ENCODE measurements around the gene LHPP.

The LHPP gene

GRCh38 chr10:124486635-124487034 is 25.0 kb downstream of the LHPP start:
- ATAC-seq: no peak

GRCh38 chr10:124491105-124491504 is 29.5 kb downstream of the LHPP start:
- no peak for ATAC-seq
- TF ChIP-seq TSHZ2 (CRISPR knock-in tag; IDR thresholded peaks at IDR 0.05): no peak
- no peak for TF ChIP-seq SNAI2 (CRISPR knock-in tag; IDR thresholded peaks at IDR 0.05)
- no peak for TF ChIP-seq ARNTL (CRISPR knock-in tag; IDR thresholded peaks at IDR 0.05; ENCODE audit: borderline replicate concordance, low read depth)
- TF ChIP-seq ESRRG (CRISPR knock-in tag; IDR thresholded peaks at IDR 0.05): no peak
- TF ChIP-seq ISL1 (CRISPR knock-in tag; IDR thresholded peaks at IDR 0.05): no peak
- TF ChIP-seq ZNF70 (CRISPR knock-in tag; IDR thresholded peaks at IDR 0.05): no peak
- no peak for TF ChIP-seq ZNF565 (CRISPR knock-in tag; conservative IDR thresholded peaks at IDR 0.05; ENCODE audit: low read depth)
- TF ChIP-seq GLIS3 (CRISPR knock-in tag; IDR thresholded peaks at IDR 0.05): no peak
- TF ChIP-seq TOX (CRISPR knock-in tag; IDR thresholded peaks at IDR 0.05; ENCODE audit: borderline replicate concordance): no peak
- no peak for TF ChIP-seq ZNF8 (CRISPR knock-in tag; IDR thresholded peaks at IDR 0.05)
- TF ChIP-seq CSDC2 (CRISPR knock-in tag; IDR thresholded peaks at IDR 0.05): no peak
- TF ChIP-seq RARB (CRISPR knock-in tag; IDR thresholded peaks at IDR 0.05): no peak
- no peak for TF ChIP-seq CREB5 (CRISPR knock-in tag; IDR thresholded peaks at IDR 0.05; ENCODE audit: low read depth)

More at GRCh38 chr10:124486635-124487034, 25.0 kb downstream of the LHPP start:
- TF ChIP-seq BACH2 (CRISPR knock-in tag; IDR thresholded peaks at IDR 0.05; ENCODE audit: borderline replicate concordance) (no peak), ZFP30 (CRISPR knock-in tag; IDR thresholded peaks at IDR 0.05) (no peak), GLIS3 (CRISPR knock-in tag; IDR thresholded peaks at IDR 0.05) (no peak), RARB (CRISPR knock-in tag; IDR thresholded peaks at IDR 0.05) (no peak), PATZ1 (CRISPR knock-in tag; IDR thresholded peaks at IDR 0.05; ENCODE audit: borderline replicate concordance) (no peak), SNAI2 (CRISPR knock-in tag; IDR thresholded peaks at IDR 0.05) (no peak), ESRRG (CRISPR knock-in tag; IDR thresholded peaks at IDR 0.05) (no peak), TCF4 (CRISPR knock-in tag; IDR thresholded peaks at IDR 0.05; ENCODE audit: borderline replicate concordance) (no peak), ZNF70 (CRISPR knock-in tag; IDR thresholded peaks at IDR 0.05) (no peak), PPARA (CRISPR knock-in tag; IDR thresholded peaks at IDR 0.05; ENCODE audit: borderline replicate concordance) (no peak), TSHZ2 (CRISPR knock-in tag; IDR thresholded peaks at IDR 0.05) (no peak), POU6F1 (CRISPR knock-in tag; IDR thresholded peaks at IDR 0.05; ENCODE audit: borderline replicate concordance, low read depth) (no peak), CREB5 (CRISPR knock-in tag; IDR thresholded peaks at IDR 0.05; ENCODE audit: low read depth) (no peak), ARNTL (CRISPR knock-in tag; IDR thresholded peaks at IDR 0.05; ENCODE audit: borderline replicate concordance, low read depth) (no peak), ZNF565 (CRISPR knock-in tag; conservative IDR thresholded peaks at IDR 0.05; ENCODE audit: low read depth) (no peak), OSR1 (CRISPR knock-in tag; IDR thresholded peaks at IDR 0.05) (no peak), ZC3H10 (CRISPR knock-in tag; IDR thresholded peaks at IDR 0.05) (no peak)

All from SK-N-SH treated with all-trans-retinoic acid at 6 μM for 48 hours (cell line).